Keratinocyte (primary cell): ENCODE results near the gene FRAS1. TPM values are rescaled to one million over a fixed set of nuclear protein-coding genes. Genes with fewer than 3 reads are reported as not detected.
"Not testable (repeated sequence)": the region's sequence is repeated elsewhere in the genome, so short reads cannot be mapped to it uniquely, and the experiment has no call there.

ENCODE experiments used
- DNase-seq: peaks from one replicate; pipeline ENCODE4 v3.0.0-alpha.2; 2011; ENCODE audit warnings: low read depth, missing footprints, low spot score
- FAIRE-seq: peaks from 2 replicates; lab custom pipeline; 2011; peaks lifted over from hg19 to GRCh38; lab: Jason Lieb, UNC
- H2AFZ ChIP-seq: 2 replicates; pipeline ENCODE4 v1.6.0; 2012; ENCODE audit warnings: low read length, control low read depth, inconsistent platforms; ENCODE audit not compliant: control insufficient read depth
- H3K27ac ChIP-seq: 2 replicates; pipeline ENCODE4 v1.5.1; 2011; ENCODE audit warnings: low read length; ENCODE audit not compliant: control insufficient read depth, insufficient read depth
- H3K27me3 ChIP-seq: 3 replicates; pipeline ENCODE4 v1.6.0; 2011; ENCODE audit warnings: low read length; ENCODE audit not compliant: control insufficient read depth, insufficient read depth; ENCODE audit errors: extremely low read depth
- H3K36me3 ChIP-seq, 2 experiments: 2 replicates in 1 of 2; 3 replicates in 1 of 2; pipeline ENCODE4 v1.5.1; 2011; ENCODE audit warnings: low read length in 2 of 2, mild to moderate bottlenecking in 1 of 2; ENCODE audit not compliant: control insufficient read depth in 2 of 2, insufficient read depth in 2 of 2; ENCODE audit errors: extremely low read depth in 1 of 2
- H3K4me1 ChIP-seq: 3 replicates; pipeline ENCODE4 v1.5.1; 2011; ENCODE audit warnings: low read length; ENCODE audit not compliant: control insufficient read depth, insufficient read depth; ENCODE audit errors: extremely low read depth
- H3K4me2 ChIP-seq: 3 replicates; pipeline ENCODE4 v1.6.0; 2011; ENCODE audit warnings: low read depth, low read length; ENCODE audit not compliant: control insufficient read depth, insufficient read depth; ENCODE audit errors: extremely low read depth
- H3K4me3 ChIP-seq, 3 experiments: fragments of 200-600 bp in 1 of 3; sonication (generic) in 1 of 3; 2 replicates in 2 of 3; 3 replicates in 1 of 3; pipeline ENCODE4 v1.5.1; 2011 to 2016; ENCODE audit warnings: low read length in 3 of 3, mild to moderate bottlenecking in 3 of 3, control low read depth in 2 of 3, inconsistent platforms in 1 of 3, low read depth in 1 of 3, mixed read lengths in 1 of 3, mixed run types in 1 of 3, moderate library complexity in 1 of 3; ENCODE audit not compliant: control insufficient read depth in 2 of 3, insufficient read depth in 2 of 3; ENCODE audit errors: extremely low read depth in 1 of 3
- H3K79me2 ChIP-seq: 2 replicates; pipeline ENCODE4 v1.6.0; 2012; ENCODE audit warnings: low read length; ENCODE audit not compliant: control insufficient read depth, insufficient read depth
- H3K9ac ChIP-seq: 3 replicates; pipeline ENCODE4 v1.6.0; 2011; ENCODE audit warnings: low read length; ENCODE audit not compliant: control insufficient read depth, insufficient read depth; ENCODE audit errors: extremely low read depth
- H3K9me1 ChIP-seq: 3 replicates; pipeline ENCODE4 v1.6.0; 2011; ENCODE audit warnings: low read length; ENCODE audit not compliant: control insufficient read depth, insufficient read depth; ENCODE audit errors: extremely low read depth
- H3K9me3 ChIP-seq: 2 replicates; pipeline ENCODE4 v1.5.1; 2012; ENCODE audit warnings: low read depth, low read length; ENCODE audit not compliant: control insufficient read depth
- H4K20me1 ChIP-seq: 3 replicates; pipeline ENCODE4 v1.6.0; 2011; ENCODE audit warnings: low read length; ENCODE audit not compliant: control insufficient read depth, insufficient read depth; ENCODE audit errors: extremely low read depth
- EZH2 ChIP-seq: IDR thresholded peaks from one replicate; pipeline ENCODE4 v1.6.1; 2012; ENCODE audit warnings: inconsistent platforms, mild to moderate bottlenecking, low read length, moderate library complexity
- dilution Hi-C: fragments of 300-500 bp; cut with MboI; formaldehyde crosslinking; loops from one replicate; pipeline ENCODE4 v1.7.0; 2020; ENCODE audit warnings: low sequenced_read_pairs; ENCODE audit not compliant: extremely low pct_ligation_motif_present
- polyA plus RNA-seq, 5 experiments: library from polyadenylated mRNA; depleted of rRNA in 3 of 5; stranded (reverse) in 3 of 5; stranded (forward) in 1 of 5; unstranded in 1 of 5; fragments of >200 nt; gene quantifications; 1 replicate in 1 of 5; 2 replicates in 3 of 5; 3 replicates in 1 of 5; pipeline versions ENCODE4 v1.2.1 to v1.2.3, GENCODE V29; 2011 to 2012; ENCODE audit warnings: missing spikeins in 2 of 5, low read depth in 1 of 5, low replicate concordance in 1 of 5
- TF ChIP-seq, protein P1 (sequence below), 3 experiments: IDR thresholded peaks in 1 of 3; conservative IDR thresholded peaks in 1 of 3; optimal IDR thresholded peaks in 1 of 3; 2 replicates in 2 of 3; 3 replicates in 1 of 3; pipeline versions ENCODE3 to v1.5.1; 2011; ENCODE audit warnings: low read length in 3 of 3, mild to moderate bottlenecking in 3 of 3, moderate library complexity in 2 of 3, control low read depth in 1 of 3, inconsistent platforms in 1 of 3; ENCODE audit not compliant: insufficient read depth in 2 of 3; ENCODE audit errors: extremely low read depth in 1 of 3

Gene FRAS1
- polyA plus RNA-seq, 1 donor (not counting 4 experiments of a cell fraction or from before 2014, with no cell fraction given): 3.5 TPM

DNA sequence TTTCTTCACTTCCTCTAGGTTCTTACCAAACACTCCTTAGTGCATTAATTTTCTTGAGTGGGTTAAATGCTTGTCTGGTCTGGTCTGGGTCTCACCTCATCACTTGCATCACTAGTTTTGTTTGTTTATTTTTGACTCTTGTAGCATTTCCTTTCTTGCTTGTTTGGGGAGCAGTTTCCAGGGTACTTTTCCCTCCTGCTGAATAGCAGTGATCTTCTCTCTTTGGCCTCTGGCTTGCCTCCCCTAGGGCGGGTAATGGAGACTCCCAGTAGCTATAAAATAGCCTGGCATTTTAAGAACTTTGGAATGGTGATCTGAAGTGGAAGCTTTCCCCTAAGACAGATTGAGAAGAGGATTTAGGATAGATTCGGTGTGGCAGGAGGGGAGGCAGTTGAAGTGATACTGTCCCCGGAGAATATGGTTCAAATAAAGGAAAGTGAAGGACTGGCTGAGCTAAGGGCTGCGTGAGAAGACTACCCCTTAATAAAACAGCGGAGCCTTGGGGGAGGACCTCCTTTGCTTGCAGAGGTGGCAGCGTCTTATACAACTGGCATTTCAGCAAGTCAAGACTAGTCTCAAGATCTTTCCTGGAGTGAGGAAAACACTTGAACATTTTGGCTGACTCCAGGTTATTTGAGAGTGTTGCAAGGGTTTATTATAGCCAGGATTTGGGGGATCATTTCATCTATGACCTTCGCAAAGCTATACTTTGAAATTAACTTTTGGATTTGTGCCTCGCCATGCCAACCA lies 190.6 kb downstream of the FRAS1 start:
- H4K20me1 ChIP-seq: no peaks in the 10 kb centered on the region
- peak overlapping the region; percentile 73 for H3K4me2 ChIP-seq
- no peaks in the 10 kb centered on the region for H3K36me3 ChIP-seq
- peak overlapping the region in 1 of 3 experiments; percentile 53 for H3K4me3 ChIP-seq
- no peaks in the 10 kb centered on the region for H3K79me2 ChIP-seq
- peak overlapping the region; percentile 23 for H3K9ac ChIP-seq
- DNase-seq: peak; percentile 38
- no peaks in the 10 kb centered on the region for H3K9me1 ChIP-seq
- dilution Hi-C loops: no loop called here
- H3K4me1 ChIP-seq: peaks cover 10% of the 10 kb centered on the region
- no peak overlapping the region for H3K27ac ChIP-seq
- H3K9me3 ChIP-seq: no peaks in the 10 kb centered on the region
- peak overlapping the region; percentile 89 for H2AFZ ChIP-seq
- H3K27me3 ChIP-seq: no peaks in the 10 kb centered on the region
- peak; percentile 89 for FAIRE-seq
- TF ChIP-seq EZH2: no peak
- TF ChIP-seq, protein P1, sequence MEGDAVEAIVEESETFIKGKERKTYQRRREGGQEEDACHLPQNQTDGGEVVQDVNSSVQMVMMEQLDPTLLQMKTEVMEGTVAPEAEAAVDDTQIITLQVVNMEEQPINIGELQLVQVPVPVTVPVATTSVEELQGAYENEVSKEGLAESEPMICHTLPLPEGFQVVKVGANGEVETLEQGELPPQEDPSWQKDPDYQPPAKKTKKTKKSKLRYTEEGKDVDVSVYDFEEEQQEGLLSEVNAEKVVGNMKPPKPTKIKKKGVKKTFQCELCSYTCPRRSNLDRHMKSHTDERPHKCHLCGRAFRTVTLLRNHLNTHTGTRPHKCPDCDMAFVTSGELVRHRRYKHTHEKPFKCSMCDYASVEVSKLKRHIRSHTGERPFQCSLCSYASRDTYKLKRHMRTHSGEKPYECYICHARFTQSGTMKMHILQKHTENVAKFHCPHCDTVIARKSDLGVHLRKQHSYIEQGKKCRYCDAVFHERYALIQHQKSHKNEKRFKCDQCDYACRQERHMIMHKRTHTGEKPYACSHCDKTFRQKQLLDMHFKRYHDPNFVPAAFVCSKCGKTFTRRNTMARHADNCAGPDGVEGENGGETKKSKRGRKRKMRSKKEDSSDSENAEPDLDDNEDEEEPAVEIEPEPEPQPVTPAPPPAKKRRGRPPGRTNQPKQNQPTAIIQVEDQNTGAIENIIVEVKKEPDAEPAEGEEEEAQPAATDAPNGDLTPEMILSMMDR (optimal IDR thresholded peaks at IDR 0.05 in 1 of 3, IDR thresholded peaks at IDR 0.05 in 1 of 3, conservative IDR thresholded peaks at IDR 0.05 in 1 of 3; ENCODE audit: extremely low read depth in 1 of 3, insufficient read depth in 2 of 3, low read length in 3 of 3): no peak

DNA sequence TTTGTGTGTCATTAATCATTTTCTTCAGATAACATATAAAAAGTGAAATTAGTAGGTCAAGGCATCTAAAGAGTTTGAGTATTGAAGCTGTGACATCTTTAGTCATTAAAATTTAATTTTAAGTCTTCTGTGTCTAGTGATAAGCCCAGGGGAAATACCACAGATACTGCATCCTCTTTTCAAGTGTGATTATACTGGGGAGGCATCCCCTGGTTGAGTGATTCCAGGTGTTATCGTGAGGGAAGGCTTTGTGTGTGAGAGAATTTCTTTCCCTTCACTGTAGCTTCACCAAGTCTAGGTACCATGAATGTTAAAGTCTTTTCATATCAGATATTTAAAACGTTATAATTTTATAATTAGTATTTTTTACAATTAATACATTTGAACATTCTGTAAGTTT lies 193.4 kb downstream of the FRAS1 start:
- H3K79me2 ChIP-seq: no peaks in the 10 kb centered on the region

DNA sequence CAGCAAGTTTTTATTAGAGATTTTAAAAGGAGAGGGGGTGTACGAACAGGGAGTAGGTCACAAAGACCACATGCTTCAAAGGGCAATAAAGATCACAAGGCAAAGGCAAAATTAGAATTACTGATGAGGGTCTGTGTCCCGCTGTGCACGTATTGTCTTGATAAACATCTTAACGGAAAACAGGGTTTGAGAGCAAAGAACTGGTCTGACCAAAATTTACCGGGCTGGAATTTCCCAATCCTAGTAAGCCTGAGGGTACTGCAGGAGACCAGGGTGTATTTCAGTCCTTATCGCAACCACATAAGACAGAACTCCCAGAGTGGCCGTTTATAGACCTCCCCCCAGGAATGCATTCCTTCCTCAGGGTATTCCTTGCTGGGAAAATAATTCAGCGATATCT lies 195.7 kb downstream of the FRAS1 start:
- H3K9me3 ChIP-seq, DNase-seq, H3K9ac ChIP-seq, H3K9me1 ChIP-seq, H3K4me2 ChIP-seq, H3K79me2 ChIP-seq, H2AFZ ChIP-seq, H4K20me1 ChIP-seq, dilution Hi-C loops, H3K4me3 ChIP-seq, H3K27me3 ChIP-seq, FAIRE-seq, H3K36me3 ChIP-seq, H3K4me1 ChIP-seq, H3K27ac ChIP-seq: not testable (repeated sequence)

More for the DNA sequence above, 193.4 kb downstream of the FRAS1 start:
- FAIRE-seq: no peak
- H3K9ac ChIP-seq: no peak overlapping the region
- no peaks in the 10 kb centered on the region for H3K27me3 ChIP-seq
- no peaks in the 10 kb centered on the region for H3K9me3 ChIP-seq
- H3K36me3 ChIP-seq: peaks cover 0 to 6% of the 10 kb centered on the region in 2 experiments
- no peak overlapping the region for H2AFZ ChIP-seq
- DNase-seq: no peak
- H4K20me1 ChIP-seq: no peaks in the 10 kb centered on the region
- H3K4me1 ChIP-seq: peaks cover 10% of the 10 kb centered on the region
- H3K4me3 ChIP-seq: no peak overlapping the region
- no peak overlapping the region for H3K27ac ChIP-seq
- dilution Hi-C loops: no loop called here
- no peak overlapping the region for H3K4me2 ChIP-seq
- H3K9me1 ChIP-seq: no peaks in the 10 kb centered on the region
- TF ChIP-seq, protein P1 (optimal IDR thresholded peaks at IDR 0.05 in 1 of 3, IDR thresholded peaks at IDR 0.05 in 1 of 3, conservative IDR thresholded peaks at IDR 0.05 in 1 of 3; ENCODE audit: extremely low read depth in 1 of 3, insufficient read depth in 2 of 3, low read length in 3 of 3): no peak
- no peak for TF ChIP-seq EZH2
